GM12878 (cell line): ENCODE measurements around the gene KAT2B. TPM values are rescaled to one million over a fixed set of nuclear protein-coding genes. Genes with fewer than 3 reads are reported as not detected.
A peak's percentile ranks its signal among the peaks of the same experiment; 100 is the strongest.

Experiments
- ATAC-seq: fragments of 200-7000 bp; cut with Tn5 transposase; 3 replicates; pipeline ENCODE4 v1.9.1; 2020; ENCODE audit warnings: mild to moderate bottlenecking, moderate library complexity
- BruUV-seq: library from RNA; stranded (reverse); fragments of 400-500 nt; replicated peaks from 2 replicates; lab custom pipeline; 2021; lab: Mats Ljungman, UMichigan
- CTCF ChIA-PET: fragments of 300-600 bp; sonication (Branson Sonifier 250); formaldehyde crosslinking; extraction: SDS; loops from one replicate; lab custom pipeline; 2021; ENCODE audit warnings: inconsistent platforms; lab: Yijun Ruan, JAX
- POLR2A ChIA-PET: fragments of 350-600 bp; formaldehyde crosslinking; extraction: SDS; loops from one replicate; lab custom pipeline; 2021; ENCODE audit warnings: inconsistent platforms; lab: Charles Lee
- RAD21 ChIA-PET: fragments of 300-600 bp; sonication (Branson Sonifier 250); formaldehyde crosslinking; loops from one replicate; lab custom pipeline; 2023; ENCODE audit warnings: antibody characterized with exemption; ENCODE audit not compliant: unreplicated experiment; lab: Charles Lee
- SMC1A ChIA-PET: fragments of 300-600 bp; sonication (Branson Sonifier 250); formaldehyde crosslinking; loops from one replicate; lab custom pipeline; 2023; ENCODE audit not compliant: unreplicated experiment, uncharacterized antibody; lab: Charles Lee
- DNase-seq: peaks from one replicate; pipeline ENCODE4 v3.0.0-alpha.2; 2011; ENCODE audit warnings: low read depth, low spot score
- FAIRE-seq: peaks from 3 replicates; lab custom pipeline; 2011; peaks lifted over from hg19 to GRCh38; lab: Jason Lieb, UNC
- H2AFZ ChIP-seq: 2 replicates; pipeline ENCODE4 v1.6.0; 2011; ENCODE audit warnings: low read depth, low read length, control low read depth; ENCODE audit not compliant: control insufficient read depth
- H3K27ac ChIP-seq: 2 replicates; pipeline ENCODE4 v1.5.1; 2011; ENCODE audit warnings: control low read depth; ENCODE audit not compliant: control insufficient read depth, insufficient read depth
- H3K27me3 ChIP-seq, 2 experiments: replicated peaks in 1 of 2; 2 replicates each; pipeline versions ENCODE4 v1.6.0 to v1.6.1; 2011; ENCODE audit warnings: low read length in 1 of 2; ENCODE audit not compliant: control insufficient read depth in 2 of 2, insufficient read depth in 2 of 2
- H3K36me3 ChIP-seq, 2 experiments: 2 replicates each; pipeline ENCODE4 v1.5.1; 2011; ENCODE audit warnings: low read length in 1 of 2; ENCODE audit not compliant: control insufficient read depth in 2 of 2, insufficient read depth in 2 of 2
- H3K4me1 ChIP-seq: 2 replicates; pipeline ENCODE4 v1.6.1; 2011; ENCODE audit warnings: mild to moderate bottlenecking, low read length, moderate library complexity, mixed read lengths; ENCODE audit not compliant: control insufficient read depth, insufficient read depth
- H3K4me2 ChIP-seq: 2 replicates; pipeline ENCODE4 v1.6.0; 2011; ENCODE audit warnings: control low read depth; ENCODE audit not compliant: control insufficient read depth, insufficient read depth
- H3K4me3 ChIP-seq: fragments of 200-600 bp; sonication (generic); 2 replicates; pipeline ENCODE4 v1.5.1; 2016
- H3K79me2 ChIP-seq: 2 replicates; pipeline ENCODE4 v1.6.0; 2011; ENCODE audit warnings: low read length; ENCODE audit not compliant: control insufficient read depth, insufficient read depth
- H3K9ac ChIP-seq: 2 replicates; pipeline ENCODE4 v1.8.0; 2011; ENCODE audit warnings: low read length, control low read depth, mixed read lengths; ENCODE audit not compliant: control insufficient read depth, insufficient read depth
- H3K9me3 ChIP-seq: replicated peaks from 3 replicates; pipeline ENCODE4 v1.5.1; 2011; ENCODE audit warnings: mild to moderate bottlenecking, low read length; ENCODE audit not compliant: control insufficient read depth, insufficient read depth
- H4K20me1 ChIP-seq: 2 replicates; pipeline ENCODE4 v1.6.0; 2011; ENCODE audit not compliant: control insufficient read depth, insufficient read depth
- HDGF ChIP-seq: fragments of 450-650 bp; IDR thresholded peaks from 2 replicates; pipeline ENCODE4 v1.6.1; 2016; ENCODE audit warnings: antibody characterized with exemption
- MYB ChIP-seq: fragments of 150-350 bp; IDR thresholded peaks from 2 replicates; pipeline ENCODE4 v1.6.1; 2014; ENCODE audit warnings: mild to moderate bottlenecking, low read depth, low read length, borderline replicate concordance
- NBN ChIP-seq: fragments of 450-650 bp; IDR thresholded peaks from 2 replicates; pipeline ENCODE4 v1.6.1; 2016
- NR2C2 ChIP-seq: IDR thresholded peaks from 2 replicates; pipeline ENCODE4 v1.6.1; 2011; ENCODE audit warnings: borderline replicate concordance, low read depth; ENCODE audit not compliant: control insufficient read depth, insufficient read length
- RCOR1 ChIP-seq: conservative IDR thresholded peaks from 2 replicates; pipeline ENCODE4 v1.6.1; 2012; ENCODE audit warnings: low read depth, low read length, improper control_type of control experiment
- STAT1 ChIP-seq: fragments of 450-650 bp; conservative IDR thresholded peaks from 2 replicates; pipeline ENCODE4 v1.6.1; 2014; ENCODE audit warnings: antibody characterized with exemption, mild to moderate bottlenecking
- ZNF24 ChIP-seq: fragments of 450-650 bp; IDR thresholded peaks from 2 replicates; pipeline ENCODE4 v1.6.1; 2017; ENCODE audit warnings: antibody characterized with exemption, mild to moderate bottlenecking
- ZSCAN29 ChIP-seq: fragments of 450-650 bp; IDR thresholded peaks from 2 replicates; pipeline ENCODE4 v1.6.1; 2017; ENCODE audit warnings: mild to moderate bottlenecking, moderate library complexity
- WGBS: methylation state at CpG from one replicate; pipeline ENCODE4 v1.1.6; 2016; ENCODE audit warnings: low lambda C conversion rate; ENCODE audit not compliant: insufficient replicate concordance, insufficient coverage; ENCODE audit errors: missing lambda C conversion rate; 5-methylcytosine and 5-hydroxymethylcytosine counted together
- in situ Hi-C: fragments of 300-500 bp; cut with MboI; formaldehyde crosslinking; loops from 9 replicates; pipeline ENCODE4 v1.14.3; 2018; ENCODE audit warnings: mixed read lengths
- intact Hi-C: fragments of 100-400 bp; cut with micrococcal nuclease; formaldehyde crosslinking; loops from one replicate; pipeline ENCODE4 v1.14.2; 2022; ENCODE audit not compliant: unreplicated experiment
- polyA plus RNA-seq, 11 experiments: library from polyadenylated mRNA; depleted of rRNA in 4 of 11; unstranded in 6 of 11; stranded (reverse) in 5 of 11; fragments of >200 nt; fragmentation: Nextera tagmentation in 4 of 11; fragmentation: Illumina TruSeq in 1 of 11; extraction: Ambion mirVana in 4 of 11; extraction: Trizol in 1 of 11; gene quantifications; 1 replicate in 1 of 11; 2 replicates in 10 of 11; pipeline versions ENCODE4 v1.2.1 to v1.2.3, GENCODE V29; 2011 to 2016; ENCODE audit warnings: inconsistent platforms in 2 of 11, missing spikeins in 2 of 11, low read depth in 1 of 11
- total RNA-seq, 4 experiments: library from RNA; depleted of rRNA in 3 of 4; stranded (reverse); fragments of >200 nt in 3 of 4; fragmentation: Illumina TruSeq in 1 of 4; extraction: Trizol in 1 of 4; gene quantifications; 2 replicates each; pipeline versions ENCODE4 v1.2.1 to v1.2.3, GENCODE V29; 2013 to 2021
- TF ChIP-seq, protein P1 (sequence below): fragments of 450-650 bp; IDR thresholded peaks from 2 replicates; pipeline ENCODE4 v1.6.1; 2017; ENCODE audit warnings: mild to moderate bottlenecking, moderate library complexity
- TF ChIP-seq, protein P2 (sequence below): IDR thresholded peaks from 2 replicates; pipeline ENCODE4 v1.6.1; 2011; ENCODE audit warnings: mild to moderate bottlenecking, low read depth, low read length, moderate library complexity; ENCODE audit not compliant: insufficient replicate concordance
- TF ChIP-seq, protein P3 (sequence below): IDR thresholded peaks from 2 replicates; pipeline ENCODE4 v1.6.1; 2011; ENCODE audit warnings: borderline replicate concordance, low read depth, mild to moderate bottlenecking, moderate library complexity, mixed read lengths, low read length; ENCODE audit not compliant: insufficient read depth; ENCODE audit errors: extremely low read length

The KAT2B gene
- total and polyA plus RNA-seq, 10 of the 15 experiments (the other 5 are each of a cell fraction or from before 2014, with no cell fraction given): 2.9 to 15.2 (median 10.2) TPM

DNA sequence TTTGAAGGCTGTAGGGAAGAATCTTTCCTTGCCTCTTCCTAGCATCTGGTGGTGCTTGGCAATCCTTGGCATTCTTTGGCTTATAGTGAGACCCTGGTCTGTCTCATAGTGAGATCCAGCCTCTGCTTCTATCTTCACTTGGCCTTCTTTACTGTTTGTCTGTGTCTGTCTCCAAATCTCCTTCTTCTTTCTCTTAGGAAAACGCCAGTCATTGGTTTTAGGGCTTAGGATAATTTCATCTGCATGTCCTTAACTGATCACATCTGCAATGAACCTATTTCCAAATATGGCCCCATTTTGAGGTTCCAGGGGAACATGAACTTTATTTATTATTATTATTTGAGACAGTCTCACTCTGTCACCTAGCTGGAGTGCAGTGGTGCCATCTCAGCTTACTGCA, 25.8 kb downstream of the KAT2B start:
- POLR2A ChIA-PET: no interaction called here
- BruUV-seq: no TSS peak
- intact Hi-C loops (no loop called here), in situ Hi-C loops (no loop called here)
- Histone ChIP-seq H2AFZ (no peak overlapping the region), H3K9me3 (no peaks in the 10 kb centered on the region), H4K20me1 (no peaks in the 10 kb centered on the region), H3K9ac (no peak overlapping the region), H3K4me3 (no peak overlapping the region), H3K79me2 (no peaks in the 10 kb centered on the region), H3K4me1 (peaks cover 1% of the 10 kb centered on the region; the same call in 1 of the 2 replicates), H3K27ac (no peak overlapping the region), H3K4me2 (no peak overlapping the region), H3K27me3 (no peaks in the 10 kb centered on the region), H3K36me3 (no peaks in the 10 kb centered on the region)
- CTCF ChIA-PET: no interaction called here
- ATAC-seq (no peak), DNase-seq (no peak), FAIRE-seq (no peak)
- SMC1A ChIA-PET: no interaction called here
- WGBS: 63% methylated on average over 1 of the region's 1 CpG
- TF ChIP-seq RCOR1: no peak
- RAD21 ChIA-PET: no interaction called here

DNA sequence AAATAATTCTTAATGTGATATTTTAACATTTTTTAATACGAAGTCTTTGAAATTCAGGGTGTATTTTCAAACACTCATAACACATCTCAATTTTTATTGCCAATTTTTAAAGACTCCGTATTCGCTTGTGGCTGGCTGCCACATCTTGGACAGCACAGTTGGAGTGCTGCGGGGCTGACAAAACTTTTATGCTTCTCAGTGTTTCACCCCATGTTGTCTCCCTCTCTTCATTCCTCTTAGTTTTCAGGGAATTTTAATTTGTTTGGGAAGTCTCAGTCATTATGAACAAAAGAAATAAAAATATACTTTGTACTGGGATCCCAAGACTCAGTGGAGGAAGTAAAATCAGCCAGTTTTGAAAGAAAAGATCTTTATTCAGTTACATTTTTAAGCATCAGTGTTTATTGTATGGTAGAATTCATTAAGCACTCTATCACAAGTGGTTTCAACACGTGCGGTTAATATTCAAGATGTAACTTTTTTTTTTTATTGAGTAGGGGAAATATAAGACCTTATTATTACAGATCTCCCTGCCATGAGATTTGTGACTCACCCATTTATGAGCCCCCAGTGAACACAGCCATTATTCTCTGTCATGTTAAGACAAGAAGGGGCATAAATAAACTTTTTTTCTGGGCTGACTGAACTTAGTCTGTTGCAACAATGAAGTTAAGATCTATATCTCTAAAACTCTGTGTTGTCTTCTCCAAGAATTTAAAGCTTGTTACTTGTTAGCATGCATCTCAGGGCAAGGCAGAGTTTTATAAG, 26.8 kb downstream of the KAT2B start:
- Histone ChIP-seq H3K9ac (no peak overlapping the region), H3K36me3 (peaks cover 0 to 1% of the 10 kb centered on the region in 2 experiments; a peak in 1 of 4 replicates), H3K27ac (no peak overlapping the region), H3K27me3 (no peaks in the 10 kb centered on the region), H2AFZ (no peak overlapping the region), H4K20me1 (no peaks in the 10 kb centered on the region), H3K9me3 (no peaks in the 10 kb centered on the region), H3K4me1 (no peaks in the 10 kb centered on the region), H3K79me2 (no peaks in the 10 kb centered on the region), H3K4me3 (no peak overlapping the region), H3K4me2 (no peak overlapping the region)
- ATAC-seq (no peak), FAIRE-seq (peak; percentile 31), DNase-seq (no peak)
- SMC1A ChIA-PET: no interaction called here
- BruUV-seq: no TSS peak
- intact Hi-C loops (no loop called here), in situ Hi-C loops (no loop called here)
- POLR2A ChIA-PET: no interaction called here
- 84% methylated on average over 6 of the region's 6 CpGs for WGBS
- RAD21 ChIA-PET: no interaction called here
- CTCF ChIA-PET: no interaction called here
- TF ChIP-seq, protein P1, sequence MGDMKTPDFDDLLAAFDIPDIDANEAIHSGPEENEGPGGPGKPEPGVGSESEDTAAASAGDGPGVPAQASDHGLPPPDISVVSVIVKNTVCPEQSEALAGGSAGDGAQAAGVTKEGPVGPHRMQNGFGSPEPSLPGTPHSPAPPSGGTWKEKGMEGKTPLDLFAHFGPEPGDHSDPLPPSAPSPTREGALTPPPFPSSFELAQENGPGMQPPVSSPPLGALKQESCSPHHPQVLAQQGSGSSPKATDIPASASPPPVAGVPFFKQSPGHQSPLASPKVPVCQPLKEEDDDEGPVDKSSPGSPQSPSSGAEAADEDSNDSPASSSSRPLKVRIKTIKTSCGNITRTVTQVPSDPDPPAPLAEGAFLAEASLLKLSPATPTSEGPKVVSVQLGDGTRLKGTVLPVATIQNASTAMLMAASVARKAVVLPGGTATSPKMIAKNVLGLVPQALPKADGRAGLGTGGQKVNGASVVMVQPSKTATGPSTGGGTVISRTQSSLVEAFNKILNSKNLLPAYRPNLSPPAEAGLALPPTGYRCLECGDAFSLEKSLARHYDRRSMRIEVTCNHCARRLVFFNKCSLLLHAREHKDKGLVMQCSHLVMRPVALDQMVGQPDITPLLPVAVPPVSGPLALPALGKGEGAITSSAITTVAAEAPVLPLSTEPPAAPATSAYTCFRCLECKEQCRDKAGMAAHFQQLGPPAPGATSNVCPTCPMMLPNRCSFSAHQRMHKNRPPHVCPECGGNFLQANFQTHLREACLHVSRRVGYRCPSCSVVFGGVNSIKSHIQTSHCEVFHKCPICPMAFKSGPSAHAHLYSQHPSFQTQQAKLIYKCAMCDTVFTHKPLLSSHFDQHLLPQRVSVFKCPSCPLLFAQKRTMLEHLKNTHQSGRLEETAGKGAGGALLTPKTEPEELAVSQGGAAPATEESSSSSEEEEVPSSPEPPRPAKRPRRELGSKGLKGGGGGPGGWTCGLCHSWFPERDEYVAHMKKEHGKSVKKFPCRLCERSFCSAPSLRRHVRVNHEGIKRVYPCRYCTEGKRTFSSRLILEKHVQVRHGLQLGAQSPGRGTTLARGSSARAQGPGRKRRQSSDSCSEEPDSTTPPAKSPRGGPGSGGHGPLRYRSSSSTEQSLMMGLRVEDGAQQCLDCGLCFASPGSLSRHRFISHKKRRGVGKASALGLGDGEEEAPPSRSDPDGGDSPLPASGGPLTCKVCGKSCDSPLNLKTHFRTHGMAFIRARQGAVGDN: no peak
- TF ChIP-seq HDGF (no peak), NR2C2 (no peak), MYB (no peak), NBN (no peak), ZSCAN29 (no peak), ZNF24 (no peak), STAT1 (no peak)
- TF ChIP-seq, protein P2, sequence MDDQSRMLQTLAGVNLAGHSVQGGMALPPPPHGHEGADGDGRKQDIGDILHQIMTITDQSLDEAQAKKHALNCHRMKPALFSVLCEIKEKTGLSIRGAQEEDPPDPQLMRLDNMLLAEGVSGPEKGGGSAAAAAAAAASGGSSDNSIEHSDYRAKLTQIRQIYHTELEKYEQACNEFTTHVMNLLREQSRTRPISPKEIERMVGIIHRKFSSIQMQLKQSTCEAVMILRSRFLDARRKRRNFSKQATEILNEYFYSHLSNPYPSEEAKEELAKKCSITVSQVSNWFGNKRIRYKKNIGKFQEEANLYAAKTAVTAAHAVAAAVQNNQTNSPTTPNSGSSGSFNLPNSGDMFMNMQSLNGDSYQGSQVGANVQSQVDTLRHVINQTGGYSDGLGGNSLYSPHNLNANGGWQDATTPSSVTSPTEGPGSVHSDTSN: no peak
- TF ChIP-seq, protein P3, sequence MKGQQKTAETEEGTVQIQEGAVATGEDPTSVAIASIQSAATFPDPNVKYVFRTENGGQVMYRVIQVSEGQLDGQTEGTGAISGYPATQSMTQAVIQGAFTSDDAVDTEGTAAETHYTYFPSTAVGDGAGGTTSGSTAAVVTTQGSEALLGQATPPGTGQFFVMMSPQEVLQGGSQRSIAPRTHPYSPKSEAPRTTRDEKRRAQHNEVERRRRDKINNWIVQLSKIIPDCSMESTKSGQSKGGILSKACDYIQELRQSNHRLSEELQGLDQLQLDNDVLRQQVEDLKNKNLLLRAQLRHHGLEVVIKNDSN: no peak
